ENCODE measurements around the gene LRP1.

GRCh38 chr12:57215065-57215464 is 86.8 kb downstream of the LRP1 start:
- TF ChIP-seq CTCF (IDR thresholded peaks at IDR 0.05) (no peak), ZFX (IDR thresholded peaks at IDR 0.05; ENCODE audit: borderline replicate concordance) (no peak)

Data from 22Rv1 (cell line).